GM12875 (cell line): ENCODE results near the gene ZBTB7B.

ENCODE experiments used
- H3K4me3 ChIP-seq: one replicate; pipeline ENCODE4 v1.5.1; 2011; ENCODE audit warnings: low read depth, low read length, control low read depth
- CTCF ChIP-seq: IDR thresholded peaks from 2 replicates; pipeline ENCODE4 v1.5.1; 2011; ENCODE audit warnings: low read depth, mild to moderate bottlenecking, control low read depth, inconsistent platforms, low read length, moderate library complexity, borderline replicate concordance; ENCODE audit not compliant: insufficient read depth

The ZBTB7B gene

GRCh38 chr1:155007251-155007828 is 4.7 kb downstream of the ZBTB7B start:
- TF ChIP-seq CTCF = no peak
- H3K4me3 ChIP-seq = no peak overlapping the region

- H3K4me3 ChIP-seq = no peak overlapping the region
- no peak for TF ChIP-seq CTCF
Measured at GRCh38 chr1:155008015-155008941, 5.7 kb downstream of the ZBTB7B start.

GRCh38 chr1:155009221-155009711 is 6.7 kb downstream of the ZBTB7B start:
- H3K4me3 ChIP-seq = no peak overlapping the region
- no peak for TF ChIP-seq CTCF

GRCh38 chr1:155009742-155010141 is 7.1 kb downstream of the ZBTB7B start:
- H3K4me3 ChIP-seq = no peak overlapping the region
- no peak for TF ChIP-seq CTCF

- no peak for TF ChIP-seq CTCF
Measured at GRCh38 chr1:155010211-155010918, 7.8 kb downstream of the ZBTB7B start.

GRCh38 chr1:155011004-155011416 is 8.4 kb downstream of the ZBTB7B start:
- H3K4me3 ChIP-seq = no peak overlapping the region
- TF ChIP-seq CTCF = no peak

More at GRCh38 chr1:155010211-155010918, 7.8 kb downstream of the ZBTB7B start:
- no peak overlapping the region for H3K4me3 ChIP-seq
